OCI-M2 (cell line): Measurements from ENCODE around the gene MYLK4.

Source experiments
- DNase-seq: peaks from one replicate; lab custom pipeline; 2025; ENCODE audit not compliant: unreplicated experiment; lab: John Stamatoyannopoulos, UW

MYLK4 gene

DNA sequence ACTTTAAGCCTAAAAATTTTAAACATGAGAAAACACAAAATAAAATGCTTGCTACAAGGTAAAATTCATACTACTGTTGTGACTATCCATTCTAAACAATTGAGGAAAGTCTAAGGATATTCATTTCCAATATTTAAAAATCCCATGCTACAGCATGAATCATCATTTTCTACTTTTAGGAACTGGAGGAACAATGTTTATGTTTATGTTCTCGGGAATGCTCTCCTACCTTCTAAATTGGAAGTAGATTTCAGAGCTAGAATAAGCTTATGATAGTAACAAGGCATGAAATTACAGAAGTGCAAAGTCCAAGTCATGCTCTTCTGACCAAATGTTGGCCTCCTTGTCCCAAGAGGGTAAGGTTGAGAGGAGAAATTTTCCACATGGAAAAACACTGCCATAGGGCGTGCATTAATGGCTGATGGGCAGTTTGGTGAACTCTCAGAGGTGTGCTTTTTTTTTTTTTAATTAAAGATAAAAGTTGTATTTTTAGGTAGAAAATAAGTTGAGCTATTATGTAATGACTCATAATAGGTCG lies 6.0 kb upstream of the MYLK4 start:
- no peak for DNase-seq

DNA sequence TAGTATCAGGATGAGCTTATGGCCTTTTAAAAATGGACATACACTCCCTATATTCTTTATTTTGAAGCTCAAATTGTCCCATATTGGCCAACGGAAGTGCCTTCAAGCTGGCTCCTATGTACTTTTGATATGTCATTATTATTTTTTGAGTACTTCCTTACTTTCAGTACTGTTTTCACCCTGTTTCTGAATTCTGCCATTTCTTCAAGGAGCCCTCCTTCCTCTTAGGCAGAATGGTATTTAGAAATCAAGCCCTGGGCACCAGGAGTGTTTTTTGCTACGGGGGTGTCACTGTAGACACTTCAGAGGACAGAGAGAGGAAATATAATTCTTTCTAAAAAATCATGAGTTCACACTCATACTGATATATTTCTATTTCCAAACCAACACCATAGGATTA lies 5.5 kb upstream of the MYLK4 start:
- no peak for DNase-seq

DNA sequence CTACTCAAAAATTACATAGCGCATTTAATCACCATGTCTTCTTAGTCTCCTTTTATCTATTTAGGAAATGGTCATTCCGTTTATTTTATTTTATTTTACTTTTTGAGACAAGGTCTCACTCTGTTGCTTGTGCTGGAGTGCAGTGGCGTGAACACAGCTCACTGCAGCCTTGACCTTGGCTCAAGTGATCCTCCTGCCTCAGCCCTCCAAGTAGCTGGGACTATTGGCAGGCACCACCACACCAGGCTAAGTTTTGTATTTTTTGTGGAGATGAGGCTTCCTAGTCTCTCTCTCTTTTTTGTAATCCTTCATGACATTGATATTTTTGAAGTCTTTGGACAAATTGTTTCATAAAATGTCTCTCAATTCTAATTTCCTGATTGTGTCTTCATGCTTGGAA lies 4.7 kb upstream of the MYLK4 start:
- DNase-seq, result no peak

- no peak for DNase-seq
These were observed 4.2 kb upstream of the MYLK4 start for GRCh38 chr6:2754911-2755310.

DNA sequence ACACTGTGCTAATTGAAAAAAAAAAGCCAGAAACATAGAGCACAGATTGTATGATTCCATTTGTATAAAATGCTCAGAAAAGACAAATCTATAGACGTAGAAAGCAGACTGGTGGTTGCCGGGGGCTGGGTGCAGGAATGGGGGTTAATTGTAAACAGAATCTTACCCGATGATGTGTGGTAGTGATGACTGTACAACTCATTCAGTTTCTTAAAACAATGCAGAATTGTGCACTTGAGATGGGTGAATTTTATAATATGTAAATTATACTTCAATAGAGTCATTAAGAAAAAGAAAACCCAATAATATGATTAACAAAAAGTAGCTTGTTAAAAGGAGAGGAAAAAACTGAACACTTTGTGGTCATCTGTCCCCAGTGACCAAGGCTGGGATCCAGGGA lies 3.7 kb upstream of the MYLK4 start:
- no peak for DNase-seq

DNA sequence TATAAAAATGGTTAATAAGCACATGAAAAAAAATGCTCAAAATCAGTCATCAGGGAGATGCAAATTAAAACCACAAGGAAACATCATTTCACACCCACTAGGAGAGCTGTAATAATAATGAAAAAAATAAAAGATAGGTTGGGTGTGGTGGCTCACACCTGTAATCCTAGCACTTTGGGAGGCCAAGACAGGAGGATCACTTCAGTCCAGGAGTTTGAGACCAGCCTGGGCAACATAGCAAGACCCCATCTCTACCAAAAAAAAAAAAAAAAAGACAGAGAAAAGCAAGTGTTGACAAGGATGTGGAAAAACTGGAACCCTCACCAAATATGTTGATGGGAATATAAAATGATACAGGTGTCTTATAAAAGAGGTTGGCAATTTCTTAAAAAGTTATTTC lies 3.0 kb upstream of the MYLK4 start:
- no peak for DNase-seq

DNA sequence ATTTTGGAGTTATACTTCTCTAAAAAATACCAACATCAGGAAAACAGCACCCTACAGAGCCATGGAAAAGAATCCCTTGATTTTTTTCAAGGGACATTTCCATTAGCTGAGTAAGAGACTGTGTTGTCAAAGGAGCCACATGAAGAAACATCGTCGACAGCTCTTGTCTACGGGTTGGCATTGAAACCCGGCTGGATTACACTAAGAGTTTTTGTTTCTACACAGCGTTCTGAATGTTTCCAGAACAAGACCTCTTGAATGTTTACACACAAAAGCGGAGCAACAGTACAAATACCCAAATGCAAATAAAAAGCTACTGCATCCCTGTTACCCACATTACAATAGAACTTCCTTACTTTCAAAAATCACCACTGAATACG lies 2.4 kb upstream of the MYLK4 start:
- DNase-seq, result no peak

DNA sequence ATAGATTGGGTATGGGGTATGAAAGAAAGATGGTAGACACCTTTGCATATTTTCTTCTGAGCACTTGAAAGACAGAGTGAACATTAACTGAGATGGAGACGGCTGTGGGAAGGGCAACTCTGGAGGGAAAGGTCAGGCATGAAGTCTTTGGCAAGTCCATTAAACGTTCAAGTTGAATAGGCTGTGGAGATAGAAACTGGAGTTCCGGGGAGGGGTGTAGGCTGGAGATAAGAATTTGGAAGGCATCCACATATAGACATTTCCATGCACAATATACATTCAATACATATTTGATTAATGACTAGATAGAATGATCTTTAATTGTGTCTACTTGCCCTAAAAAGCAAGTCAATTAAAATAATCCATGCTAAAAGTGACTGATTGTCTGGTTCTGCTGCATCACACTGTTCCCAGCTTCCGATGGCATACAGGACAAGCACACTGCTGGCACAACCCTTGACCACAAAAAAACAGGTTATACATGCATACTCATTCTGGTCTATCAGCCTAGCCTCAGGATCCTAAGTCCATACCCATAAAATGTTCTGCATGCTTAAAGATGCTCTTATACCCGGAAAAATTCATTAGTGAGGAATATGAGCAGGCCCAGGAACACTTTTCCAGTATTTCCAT lies 1.9 kb upstream of the MYLK4 start:
- no peak for DNase-seq

DNA sequence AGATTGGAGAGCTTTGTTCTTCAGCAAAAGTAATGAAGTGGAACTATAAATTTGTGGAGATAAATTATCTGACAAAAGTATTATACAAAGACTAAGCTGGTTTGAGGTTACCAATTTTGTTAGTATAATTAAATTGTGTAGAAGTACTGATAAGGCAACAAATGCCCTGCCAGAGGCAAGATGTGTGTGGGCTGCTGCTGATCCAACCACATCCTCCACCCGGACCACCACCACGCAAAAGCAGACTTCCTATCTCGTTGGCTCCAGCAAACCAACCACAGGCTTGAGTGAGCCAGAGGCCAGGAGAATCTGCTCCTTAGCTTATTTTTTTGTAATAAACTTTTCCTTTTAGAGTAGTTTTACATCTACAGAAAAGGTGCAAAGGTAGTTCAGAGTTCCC lies 1.1 kb upstream of the MYLK4 start:
- peak; percentile 55 for DNase-seq

GRCh38 chr6:2749969-2750600 lies 637 bp downstream of the MYLK4 start:
- DNase-seq, result peak; percentile 82

DNA sequence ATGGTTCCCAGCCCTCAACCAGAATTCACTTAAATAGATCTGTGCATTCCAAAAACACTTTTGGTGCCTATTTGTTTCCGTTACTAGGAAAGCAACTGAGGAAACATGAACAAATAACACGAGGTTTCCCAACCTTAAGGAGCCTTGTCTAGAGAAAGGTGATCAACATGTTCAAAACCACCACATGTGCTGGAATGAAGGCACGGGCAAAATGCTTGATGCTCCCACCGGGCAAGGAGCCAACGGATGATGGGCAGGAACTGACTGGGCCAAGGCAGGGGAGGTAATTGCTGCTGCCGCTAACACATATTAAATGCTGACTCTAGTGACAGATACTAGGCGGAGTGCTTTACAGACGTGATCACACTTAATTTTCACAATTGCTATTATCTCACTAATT lies 2.5 kb downstream of the MYLK4 start:
- DNase-seq, result no peak

DNA sequence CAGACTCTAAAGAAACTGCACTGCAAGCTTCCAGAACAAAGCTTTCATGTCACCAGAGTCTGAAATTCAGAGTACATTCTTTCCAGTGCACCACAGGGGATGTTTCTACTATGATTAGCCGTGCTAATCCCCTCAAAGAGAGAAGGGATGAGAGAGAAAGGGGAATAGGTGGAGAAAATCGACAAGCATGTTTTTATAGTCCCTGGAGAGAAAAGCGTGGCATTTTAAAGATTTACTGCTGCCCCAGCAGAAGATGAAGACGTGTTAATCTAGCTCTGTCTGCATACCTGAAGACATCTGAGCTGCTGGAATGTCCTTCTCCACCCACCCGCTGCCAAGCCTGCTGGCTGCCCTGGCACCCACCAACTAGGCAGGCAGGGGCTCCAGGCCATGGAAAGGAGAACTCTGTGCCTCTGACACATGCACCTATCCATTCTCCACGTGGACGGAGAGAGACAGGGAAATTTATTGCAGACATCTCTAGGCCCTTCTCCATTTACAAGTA lies 4.1 kb downstream of the MYLK4 start:
- no peak for DNase-seq

GRCh38 chr6:2745246-2745645 lies 5.5 kb downstream of the MYLK4 start:
- DNase-seq, result no peak

- DNase-seq, result no peak
These were observed 5.9 kb downstream of the MYLK4 start for GRCh38 chr6:2744778-2745177.

- DNase-seq, result no peak
These were observed 6.4 kb downstream of the MYLK4 start for GRCh38 chr6:2744209-2744771.

DNA sequence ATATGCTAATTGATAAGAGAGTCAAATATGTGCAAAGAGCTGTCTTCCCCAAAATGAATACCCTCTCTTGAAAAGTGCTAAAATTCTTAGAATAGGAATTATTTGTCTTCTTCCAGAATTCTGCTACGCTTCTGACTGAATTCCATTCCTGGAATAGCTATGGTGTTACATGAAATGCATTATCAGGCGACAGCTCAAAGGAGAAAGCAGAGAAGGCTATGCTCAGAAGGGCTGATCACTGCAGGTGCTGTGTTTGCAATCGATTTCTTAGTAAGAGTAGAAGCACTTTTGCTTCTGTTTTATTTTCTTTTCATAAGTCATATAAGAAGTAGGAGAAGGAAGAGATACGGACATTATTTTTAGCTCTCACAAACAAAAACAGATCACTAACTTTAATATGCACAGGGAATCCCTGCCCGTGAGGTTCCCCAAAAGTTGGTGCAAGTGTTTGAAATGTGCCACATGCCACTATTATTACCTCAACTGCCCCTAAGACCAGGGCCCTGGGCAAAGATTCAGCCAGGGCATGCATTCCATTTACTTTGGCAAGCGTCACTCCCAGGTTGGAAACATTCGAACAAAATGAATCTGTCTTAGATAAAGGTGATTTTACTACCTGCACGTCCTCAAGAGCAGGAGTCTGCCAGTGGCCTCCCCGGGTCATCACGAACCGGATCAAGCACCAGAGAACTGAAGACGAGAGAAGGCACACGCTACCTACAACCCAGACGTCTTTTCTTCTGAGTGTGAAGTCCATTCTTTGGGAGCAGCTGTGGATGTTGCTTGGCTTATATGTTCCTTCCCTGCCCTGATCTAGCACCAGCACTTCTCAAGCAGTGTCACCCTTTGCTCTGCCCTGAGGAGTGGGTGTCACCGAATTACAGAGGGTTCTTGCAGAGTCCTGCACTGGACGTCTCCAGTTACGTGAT lies 7.2 kb downstream of the MYLK4 start:
- DNase-seq, result no peak

DNA sequence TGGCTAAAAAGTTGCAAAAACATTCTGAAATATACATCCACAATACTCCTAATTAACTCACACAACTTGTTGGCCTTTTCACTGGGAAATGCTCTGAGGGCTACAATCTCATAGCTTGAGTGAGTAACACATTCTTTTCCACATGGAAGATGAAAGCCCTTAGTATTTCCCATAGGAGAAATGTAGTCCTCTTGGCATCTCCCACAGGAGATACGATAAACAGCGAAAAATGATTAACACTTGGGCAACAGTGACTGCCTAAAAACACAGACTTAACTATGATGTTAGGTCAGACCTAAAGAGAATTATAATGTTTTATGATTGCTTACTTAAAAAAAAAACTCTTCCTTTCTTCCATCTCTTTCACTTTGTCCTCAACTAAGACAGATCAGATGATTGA lies 9.0 kb downstream of the MYLK4 start:
- no peak for DNase-seq

- no peak for DNase-seq
These were observed 10.1 kb downstream of the MYLK4 start for GRCh38 chr6:2740581-2740980.

GRCh38 chr6:2739335-2739734 lies 11.4 kb downstream of the MYLK4 start:
- DNase-seq, result no peak

GRCh38 chr6:2738373-2738979 lies 12.2 kb downstream of the MYLK4 start:
- DNase-seq, result peak; percentile 61

DNA sequence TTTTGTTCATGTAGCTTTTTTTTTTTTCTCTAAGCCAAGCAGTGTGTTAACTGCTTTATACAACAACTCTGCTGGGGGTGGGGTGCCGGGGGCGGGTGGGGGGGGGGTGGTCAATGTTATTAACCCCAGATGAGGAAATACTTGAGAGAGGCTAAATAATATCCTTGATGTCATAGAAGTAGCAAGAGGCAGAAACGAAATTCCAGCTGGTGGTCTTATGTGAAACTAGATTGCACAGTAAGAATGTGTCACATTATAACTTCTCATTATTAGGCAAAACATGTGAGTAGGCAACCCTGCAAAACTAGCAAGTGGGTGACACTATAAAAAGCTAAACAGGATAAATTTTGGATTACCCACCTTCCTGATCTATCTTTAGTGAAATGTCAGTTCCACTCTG lies 12.8 kb downstream of the MYLK4 start:
- DNase-seq, result no peak
